ENCODE data around the gene SMAGP. TPM values are rescaled to one million over a fixed set of nuclear protein-coding genes. Genes with fewer than 3 reads are reported as not detected.

Gene SMAGP
- polyA plus RNA-seq, 1 donor (not counting 4 experiments of a cell fraction or from before 2014, with no cell fraction given) = 52.1 TPM

DNA sequence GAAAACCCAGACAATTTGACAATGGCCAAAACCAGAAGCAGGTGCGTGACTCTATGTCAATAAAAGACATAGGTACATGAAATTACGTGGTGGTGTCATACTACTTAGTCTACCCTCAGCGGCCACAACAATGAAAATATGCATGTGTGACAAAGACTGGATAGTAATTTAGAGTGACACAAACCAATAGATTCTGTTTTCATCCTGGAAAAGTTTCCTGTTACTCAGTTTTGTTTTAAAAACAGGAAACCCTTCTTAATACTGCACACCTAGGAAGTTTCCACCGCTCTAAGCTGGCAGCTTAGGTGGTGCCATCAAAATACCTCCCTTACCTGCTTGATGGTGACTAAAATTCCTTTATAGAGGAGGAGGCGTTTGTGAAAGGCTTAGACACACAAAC, 67.5 kb downstream of the SMAGP start:
- no peak overlapping the region for H3K4me3 ChIP-seq (ENCODE audit: control insufficient read depth in 2 of 3, extremely low read depth in 1 of 3, insufficient read depth in 2 of 3, low read depth in 1 of 3, low read length in 3 of 3)
- H3K4me1 ChIP-seq (ENCODE audit: control insufficient read depth, extremely low read depth, insufficient read depth, low read length) = no peaks in the 10 kb centered on the region
- H3K27ac ChIP-seq (ENCODE audit: control insufficient read depth, insufficient read depth, low read length) = no peak overlapping the region
- no peak overlapping the region for H2AFZ ChIP-seq (ENCODE audit: control insufficient read depth, low read length)
- FAIRE-seq (no peak), DNase-seq (ENCODE audit: low read depth, low spot score) (no peak)
- H3K9me1 ChIP-seq (ENCODE audit: control insufficient read depth, extremely low read depth, insufficient read depth, low read length) = no peaks in the 10 kb centered on the region
- H4K20me1 ChIP-seq (ENCODE audit: control insufficient read depth, extremely low read depth, insufficient read depth, low read length) = no peaks in the 10 kb centered on the region
- H3K36me3 ChIP-seq (ENCODE audit: control insufficient read depth in 2 of 2, extremely low read depth in 1 of 2, insufficient read depth in 2 of 2, low read length in 2 of 2) = no peaks in the 10 kb centered on the region
- no peaks in the 10 kb centered on the region for H3K79me2 ChIP-seq (ENCODE audit: control insufficient read depth, insufficient read depth, low read length)
- H3K9me3 ChIP-seq (ENCODE audit: control insufficient read depth, low read depth, low read length) = no peaks in the 10 kb centered on the region
- no peak overlapping the region for H3K4me2 ChIP-seq (ENCODE audit: control insufficient read depth, extremely low read depth, insufficient read depth, low read depth, low read length)
- no peaks in the 10 kb centered on the region for H3K27me3 ChIP-seq (ENCODE audit: control insufficient read depth, extremely low read depth, insufficient read depth, low read length)
- no peak overlapping the region for H3K9ac ChIP-seq (ENCODE audit: control insufficient read depth, extremely low read depth, insufficient read depth, low read length)
- TF ChIP-seq EZH2 (IDR thresholded peaks at IDR 0.05; ENCODE audit: low read length) = no peak
- TF ChIP-seq, protein P1, sequence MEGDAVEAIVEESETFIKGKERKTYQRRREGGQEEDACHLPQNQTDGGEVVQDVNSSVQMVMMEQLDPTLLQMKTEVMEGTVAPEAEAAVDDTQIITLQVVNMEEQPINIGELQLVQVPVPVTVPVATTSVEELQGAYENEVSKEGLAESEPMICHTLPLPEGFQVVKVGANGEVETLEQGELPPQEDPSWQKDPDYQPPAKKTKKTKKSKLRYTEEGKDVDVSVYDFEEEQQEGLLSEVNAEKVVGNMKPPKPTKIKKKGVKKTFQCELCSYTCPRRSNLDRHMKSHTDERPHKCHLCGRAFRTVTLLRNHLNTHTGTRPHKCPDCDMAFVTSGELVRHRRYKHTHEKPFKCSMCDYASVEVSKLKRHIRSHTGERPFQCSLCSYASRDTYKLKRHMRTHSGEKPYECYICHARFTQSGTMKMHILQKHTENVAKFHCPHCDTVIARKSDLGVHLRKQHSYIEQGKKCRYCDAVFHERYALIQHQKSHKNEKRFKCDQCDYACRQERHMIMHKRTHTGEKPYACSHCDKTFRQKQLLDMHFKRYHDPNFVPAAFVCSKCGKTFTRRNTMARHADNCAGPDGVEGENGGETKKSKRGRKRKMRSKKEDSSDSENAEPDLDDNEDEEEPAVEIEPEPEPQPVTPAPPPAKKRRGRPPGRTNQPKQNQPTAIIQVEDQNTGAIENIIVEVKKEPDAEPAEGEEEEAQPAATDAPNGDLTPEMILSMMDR (optimal IDR thresholded peaks at IDR 0.05 in 1 of 3, IDR thresholded peaks at IDR 0.05 in 1 of 3, conservative IDR thresholded peaks at IDR 0.05 in 1 of 3; ENCODE audit: extremely low read depth in 1 of 3, insufficient read depth in 2 of 3, low read length in 3 of 3) = no peak
- dilution Hi-C loops (cut with MboI; ENCODE audit: extremely low pct_ligation_motif_present, low sequenced_read_pairs) = no loop called here

DNA sequence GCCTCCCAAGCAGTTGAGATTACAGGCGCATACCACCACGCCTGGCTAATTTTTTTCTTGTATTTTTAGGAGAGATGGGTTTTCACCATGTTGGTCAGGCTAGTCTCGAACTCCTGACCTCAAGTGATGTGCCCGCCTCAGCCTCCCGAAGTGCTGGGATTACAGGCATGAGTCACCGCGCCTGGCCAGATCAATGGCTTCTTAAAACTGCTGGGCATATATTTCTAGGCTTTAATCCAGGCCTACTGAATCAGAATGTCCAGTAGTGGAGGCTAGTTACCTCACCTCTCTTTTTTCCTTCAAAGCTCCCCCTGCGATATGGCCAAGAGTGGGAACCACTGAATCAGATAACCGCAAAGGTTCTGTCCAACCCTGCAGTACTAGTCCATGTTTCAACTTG, 69.4 kb downstream of the SMAGP start:
- no peak for FAIRE-seq

More for the DNA sequence above, 69.4 kb downstream of the SMAGP start:
- H3K4me1 ChIP-seq (ENCODE audit: control insufficient read depth, extremely low read depth, insufficient read depth, low read length) = no peaks in the 10 kb centered on the region
- no peak for DNase-seq (ENCODE audit: low read depth, low spot score)
- no peaks in the 10 kb centered on the region for H3K9me1 ChIP-seq (ENCODE audit: control insufficient read depth, extremely low read depth, insufficient read depth, low read length)
- dilution Hi-C loops (cut with MboI; ENCODE audit: extremely low pct_ligation_motif_present, low sequenced_read_pairs) = no loop called here
- H3K27ac ChIP-seq (ENCODE audit: control insufficient read depth, insufficient read depth, low read length) = no peak overlapping the region
- H3K9me3 ChIP-seq (ENCODE audit: control insufficient read depth, low read depth, low read length) = no peaks in the 10 kb centered on the region
- H3K79me2 ChIP-seq (ENCODE audit: control insufficient read depth, insufficient read depth, low read length) = no peaks in the 10 kb centered on the region
- H4K20me1 ChIP-seq (ENCODE audit: control insufficient read depth, extremely low read depth, insufficient read depth, low read length) = no peaks in the 10 kb centered on the region
- H3K9ac ChIP-seq (ENCODE audit: control insufficient read depth, extremely low read depth, insufficient read depth, low read length) = no peak overlapping the region
- H2AFZ ChIP-seq (ENCODE audit: control insufficient read depth, low read length) = no peak overlapping the region
- no peaks in the 10 kb centered on the region for H3K27me3 ChIP-seq (ENCODE audit: control insufficient read depth, extremely low read depth, insufficient read depth, low read length)
- TF ChIP-seq EZH2 (IDR thresholded peaks at IDR 0.05; ENCODE audit: low read length) = no peak
- TF ChIP-seq, protein P1 (optimal IDR thresholded peaks at IDR 0.05 in 1 of 3, IDR thresholded peaks at IDR 0.05 in 1 of 3, conservative IDR thresholded peaks at IDR 0.05 in 1 of 3; ENCODE audit: extremely low read depth in 1 of 3, insufficient read depth in 2 of 3, low read length in 3 of 3) = no peak
- no peak overlapping the region for H3K4me2 ChIP-seq (ENCODE audit: control insufficient read depth, extremely low read depth, insufficient read depth, low read depth, low read length)
- H3K36me3 ChIP-seq (ENCODE audit: control insufficient read depth in 2 of 2, extremely low read depth in 1 of 2, insufficient read depth in 2 of 2, low read length in 2 of 2) = no peaks in the 10 kb centered on the region
- H3K4me3 ChIP-seq (ENCODE audit: control insufficient read depth in 2 of 3, extremely low read depth in 1 of 3, insufficient read depth in 2 of 3, low read depth in 1 of 3, low read length in 3 of 3) = no peak overlapping the region
